Peyer's patch (tissue), 4 donors: Measurements from ENCODE around the gene SPATS2.

Source experiments
- POLR2A ChIP-seq, 2 donors: fragments of 450-650 bp; IDR thresholded peaks; one replicate each; pipeline ENCODE4 v1.5.1; 2017; ENCODE audit warnings: antibody characterized with exemption in 2 of 2, mild to moderate bottlenecking in 2 of 2, moderate library complexity in 2 of 2
- TF ChIP-seq, protein P1 (sequence below), 6 experiments: fragments of 450-650 bp in 4 of 6; fragments of 200-600 bp in 2 of 6; sonication (generic) in 1 of 6; IDR thresholded peaks; one replicate each; pipeline ENCODE4 v1.5.1; 2017 to 2019; ENCODE audit warnings: antibody characterized with exemption in 6 of 6, mild to moderate bottlenecking in 3 of 6, moderate library complexity in 1 of 6

GRCh38 chr12:49537231-49537751 lies 170.0 kb downstream of the SPATS2 start:
- TF ChIP-seq, protein P1, sequence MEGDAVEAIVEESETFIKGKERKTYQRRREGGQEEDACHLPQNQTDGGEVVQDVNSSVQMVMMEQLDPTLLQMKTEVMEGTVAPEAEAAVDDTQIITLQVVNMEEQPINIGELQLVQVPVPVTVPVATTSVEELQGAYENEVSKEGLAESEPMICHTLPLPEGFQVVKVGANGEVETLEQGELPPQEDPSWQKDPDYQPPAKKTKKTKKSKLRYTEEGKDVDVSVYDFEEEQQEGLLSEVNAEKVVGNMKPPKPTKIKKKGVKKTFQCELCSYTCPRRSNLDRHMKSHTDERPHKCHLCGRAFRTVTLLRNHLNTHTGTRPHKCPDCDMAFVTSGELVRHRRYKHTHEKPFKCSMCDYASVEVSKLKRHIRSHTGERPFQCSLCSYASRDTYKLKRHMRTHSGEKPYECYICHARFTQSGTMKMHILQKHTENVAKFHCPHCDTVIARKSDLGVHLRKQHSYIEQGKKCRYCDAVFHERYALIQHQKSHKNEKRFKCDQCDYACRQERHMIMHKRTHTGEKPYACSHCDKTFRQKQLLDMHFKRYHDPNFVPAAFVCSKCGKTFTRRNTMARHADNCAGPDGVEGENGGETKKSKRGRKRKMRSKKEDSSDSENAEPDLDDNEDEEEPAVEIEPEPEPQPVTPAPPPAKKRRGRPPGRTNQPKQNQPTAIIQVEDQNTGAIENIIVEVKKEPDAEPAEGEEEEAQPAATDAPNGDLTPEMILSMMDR (IDR thresholded peaks at IDR 0.05): no peak
- no peak for TF ChIP-seq POLR2A (IDR thresholded peaks at IDR 0.05)
